ENCODE data around the gene VSIG8.
"Not testable (repeated sequence)": the region's sequence is repeated elsewhere in the genome, so short reads cannot be mapped to it uniquely, and the experiment has no call there.

The VSIG8 gene, protein sequence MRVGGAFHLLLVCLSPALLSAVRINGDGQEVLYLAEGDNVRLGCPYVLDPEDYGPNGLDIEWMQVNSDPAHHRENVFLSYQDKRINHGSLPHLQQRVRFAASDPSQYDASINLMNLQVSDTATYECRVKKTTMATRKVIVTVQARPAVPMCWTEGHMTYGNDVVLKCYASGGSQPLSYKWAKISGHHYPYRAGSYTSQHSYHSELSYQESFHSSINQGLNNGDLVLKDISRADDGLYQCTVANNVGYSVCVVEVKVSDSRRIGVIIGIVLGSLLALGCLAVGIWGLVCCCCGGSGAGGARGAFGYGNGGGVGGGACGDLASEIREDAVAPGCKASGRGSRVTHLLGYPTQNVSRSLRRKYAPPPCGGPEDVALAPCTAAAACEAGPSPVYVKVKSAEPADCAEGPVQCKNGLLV

GRCh38 chr1:159862557-159862956 is at the start of gene VSIG8:
Gene VSIG8 (minus strand): TSS chr1:159862657. CDS start chr1:159862521, 136 bp downstream.
- DNase-seq: no peak

GRCh38 chr1:159911326-159912070 is 49.0 kb upstream of the VSIG8 start:
- no peak for DNase-seq

GRCh38 chr1:159908031-159908940 is 45.8 kb upstream of the VSIG8 start:
- no peak for DNase-seq

GRCh38 chr1:159906960-159907359 is 44.5 kb upstream of the VSIG8 start:
- no peak for DNase-seq

GRCh38 chr1:159904036-159904435 is 41.6 kb upstream of the VSIG8 start:
- DNase-seq: not testable (repeated sequence)

GRCh38 chr1:159902541-159902940 is 40.1 kb upstream of the VSIG8 start:
- no peak for DNase-seq

- DNase-seq: no peak
Observed at GRCh38 chr1:159900755-159901360, 38.4 kb upstream of the VSIG8 start.

DNA sequence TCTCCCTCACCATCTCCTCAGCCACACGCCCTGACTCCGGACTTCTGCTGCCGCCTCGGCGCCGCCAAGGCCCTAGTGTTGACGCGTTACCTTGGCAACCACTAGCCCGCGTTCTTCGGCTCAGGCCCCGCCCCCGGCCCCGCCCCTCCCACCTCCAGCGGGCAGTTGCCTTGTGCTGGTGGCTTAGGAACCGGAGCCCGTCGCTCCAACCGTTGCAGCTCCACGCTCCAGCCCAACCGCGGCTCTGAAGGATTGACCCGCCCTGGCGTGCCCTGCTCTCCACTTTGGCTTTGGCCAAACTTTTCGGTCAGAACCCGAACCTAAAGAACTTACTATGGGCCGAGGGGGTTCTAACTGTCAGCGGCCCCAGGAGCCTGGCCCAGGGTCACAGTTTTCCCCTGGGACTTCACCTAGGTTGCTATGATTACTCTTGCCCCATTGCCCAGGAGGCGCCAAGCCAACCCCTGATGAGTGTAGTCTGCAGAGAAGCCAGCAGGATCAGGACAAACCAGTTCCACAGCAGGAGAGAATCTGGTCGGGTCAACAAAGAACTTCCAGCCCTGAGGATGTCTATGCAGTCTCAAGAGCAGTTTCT is 37.7 kb upstream of the VSIG8 start, which contains the start of gene CFAP45:
CFAP45 (minus strand) TSS at position 80 of the 595 bp plus-strand sequence; CDS start at position 13, 67 bp downstream.
- DNase-seq: no peak

DNA sequence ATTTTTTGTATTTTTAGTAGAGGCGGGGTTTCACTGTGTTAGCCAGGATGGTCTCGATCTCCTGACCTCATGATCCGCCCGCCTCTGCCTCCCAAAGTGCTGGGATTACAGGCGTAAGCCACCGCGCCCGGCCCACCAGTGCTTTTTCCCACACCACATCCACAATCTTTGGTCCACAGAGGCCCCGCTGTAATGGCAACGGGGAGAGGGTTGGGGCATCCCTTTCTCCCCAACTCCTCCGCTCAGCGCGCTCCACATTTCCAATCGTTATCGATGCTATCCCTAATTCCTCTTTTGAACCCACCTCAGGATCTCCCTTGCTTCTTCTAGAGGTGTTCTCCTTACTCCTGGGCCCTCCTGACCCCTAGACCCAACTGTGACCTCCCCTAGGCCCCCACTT is 37.2 kb upstream of the VSIG8 start:
- DNase-seq: not testable (repeated sequence)

DNA sequence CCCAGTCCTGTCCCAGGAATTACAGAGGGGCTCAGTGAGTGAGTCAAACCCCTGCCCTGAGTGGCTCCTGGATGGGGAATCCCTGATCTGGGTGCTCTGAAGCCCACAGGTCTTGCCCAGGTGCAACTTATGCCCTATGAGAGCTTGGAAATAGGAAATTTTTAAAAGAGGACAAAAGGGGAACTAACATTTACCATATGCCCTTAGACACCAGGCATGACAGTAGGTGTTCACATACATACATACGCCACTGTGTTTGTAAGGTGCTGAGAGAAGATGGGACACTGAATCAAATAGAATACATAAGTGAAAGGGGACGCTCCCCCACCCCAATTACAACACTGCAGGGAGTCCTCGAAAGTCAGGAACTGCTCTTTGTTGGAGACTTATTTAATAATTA is 36.1 kb upstream of the VSIG8 start:
- DNase-seq: no peak

- DNase-seq: no peak
Observed at GRCh38 chr1:159897962-159898361, 35.5 kb upstream of the VSIG8 start.

DNA sequence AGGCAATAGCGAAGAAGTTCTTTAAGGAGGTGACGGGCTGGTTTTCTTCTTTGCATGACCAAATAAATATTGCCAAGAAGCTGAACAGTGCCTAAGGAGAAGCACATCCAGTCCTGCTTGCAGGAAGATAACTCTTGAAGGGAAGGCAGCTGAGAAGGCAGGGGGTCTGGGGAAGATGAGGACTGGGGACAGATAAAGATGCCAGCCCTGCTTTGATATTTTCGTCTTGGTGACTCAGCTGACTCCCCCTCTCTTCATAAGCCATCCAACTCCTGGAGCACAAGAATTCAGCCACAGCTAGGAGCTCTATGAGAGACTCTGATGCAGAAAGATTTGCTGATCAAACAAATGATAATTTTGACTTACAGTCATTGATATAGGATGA is 34.1 kb upstream of the VSIG8 start:
- DNase-seq: no peak

DNA sequence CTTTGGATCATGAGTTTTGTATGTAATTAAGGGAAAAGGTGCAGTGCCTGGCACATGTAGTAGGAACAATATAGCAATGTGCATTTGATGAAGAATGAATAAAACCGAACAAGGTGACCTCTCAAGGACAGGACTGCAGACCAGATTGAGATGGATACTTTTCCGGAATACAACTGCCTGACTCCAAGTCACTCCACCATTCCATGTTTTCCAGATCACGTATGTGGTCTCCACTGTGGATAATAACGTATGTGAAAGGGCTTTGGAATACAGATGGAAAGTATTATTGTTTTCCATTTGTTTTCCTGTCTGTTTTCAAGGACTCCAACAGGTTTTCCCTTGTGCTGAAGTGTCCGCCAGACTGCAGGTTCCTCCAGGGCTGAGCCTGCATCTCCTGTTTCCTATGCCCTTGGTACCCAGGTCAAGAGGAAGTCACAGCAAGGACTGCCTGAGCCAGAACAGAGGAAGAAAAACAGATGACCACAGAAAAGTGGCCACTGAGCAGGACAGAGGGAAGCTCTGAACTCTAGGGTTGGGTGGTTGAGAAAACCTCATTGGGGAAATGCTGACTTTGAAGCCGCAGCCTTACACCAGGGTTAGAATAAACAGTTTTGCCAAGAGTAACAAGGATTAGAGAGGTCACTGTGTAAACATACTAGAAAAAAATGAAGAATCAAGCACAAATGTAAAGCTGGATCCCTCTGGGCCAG is 33.5 kb upstream of the VSIG8 start:
- DNase-seq: no peak

GRCh38 chr1:159895286-159895685 is 32.8 kb upstream of the VSIG8 start:
- no peak for DNase-seq

DNA sequence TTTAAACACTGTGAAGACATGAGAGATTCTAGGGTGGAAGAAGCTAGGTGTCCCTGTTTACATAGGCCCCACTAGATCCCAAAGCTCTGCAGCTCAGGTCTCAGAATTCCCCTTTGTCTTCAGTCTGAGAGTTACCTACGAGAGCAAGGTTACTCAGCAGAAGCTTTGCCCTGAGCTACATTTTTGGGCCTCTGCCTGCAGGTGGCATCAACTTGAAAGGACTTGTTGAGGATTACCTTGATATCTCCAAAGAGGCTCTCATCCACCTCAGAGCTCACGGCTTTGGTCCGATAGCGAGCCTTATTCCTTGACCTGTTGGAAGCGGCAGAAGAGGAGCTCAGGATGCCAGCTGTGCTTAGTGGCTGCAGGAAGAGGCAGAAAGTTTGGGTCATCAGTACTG is 30.5 kb upstream of the VSIG8 start:
- DNase-seq: no peak

GRCh38 chr1:159891275-159892157 is 29.1 kb upstream of the VSIG8 start:
- DNase-seq: peak; percentile 66

- DNase-seq: no peak
Observed at GRCh38 chr1:159890390-159890789, 27.9 kb upstream of the VSIG8 start.

GRCh38 chr1:159889821-159890252 is 27.4 kb upstream of the VSIG8 start:
- no peak for DNase-seq

DNA sequence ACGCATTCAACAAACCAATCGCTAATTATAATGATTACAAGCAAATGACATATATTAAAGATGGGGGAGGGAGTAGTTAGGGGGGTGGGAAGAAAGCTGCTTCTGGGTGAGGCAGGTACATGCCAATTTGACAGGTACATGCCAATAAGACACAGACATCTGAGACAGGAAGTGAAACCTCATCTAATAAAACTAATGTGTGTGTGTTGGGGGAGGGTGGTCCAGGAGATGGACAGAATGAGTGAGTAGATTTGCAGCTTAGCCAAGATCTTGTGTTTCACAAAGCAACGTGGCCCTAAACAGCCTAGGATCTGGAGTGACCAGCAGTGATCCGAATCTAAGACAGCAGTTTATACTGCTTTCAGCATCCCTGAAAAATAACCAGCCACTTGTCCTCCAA is 26.7 kb upstream of the VSIG8 start:
- no peak for DNase-seq

DNA sequence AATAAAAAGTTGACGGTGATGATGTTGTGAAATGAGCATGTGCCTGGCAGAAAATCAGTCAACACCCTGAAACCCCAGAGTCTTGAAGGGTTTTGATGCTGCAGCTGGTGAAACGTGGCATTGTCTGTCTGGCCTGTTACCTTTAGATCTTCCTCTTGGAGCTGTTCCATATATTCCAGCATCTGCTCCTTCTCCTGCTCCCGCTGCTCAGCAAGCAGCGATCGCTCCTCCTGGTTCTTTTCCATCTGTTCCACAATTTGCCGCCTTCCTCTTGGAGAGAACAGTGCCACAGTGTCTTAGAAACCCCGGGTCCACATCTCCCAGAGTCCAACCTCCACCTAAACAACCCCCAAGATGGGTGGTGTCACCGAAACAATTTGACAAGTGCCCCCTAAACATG is 21.8 kb upstream of the VSIG8 start:
- no peak for DNase-seq
